Fibroblast of mammary gland (primary cell): Measurements from ENCODE around the gene BCAN.

Experiments
- DNase-seq: peaks from one replicate; pipeline ENCODE4 v3.0.0-alpha.2; 2010; ENCODE audit warnings: low read depth
- H3K4me3 ChIP-seq: 2 replicates; pipeline ENCODE4 v1.5.1; 2011; ENCODE audit warnings: low read depth, mild to moderate bottlenecking, low read length, moderate library complexity; ENCODE audit not compliant: control insufficient read depth
- TF ChIP-seq, protein P1 (sequence below): conservative IDR thresholded peaks from 2 replicates; pipeline ENCODE4 v1.5.1; 2011; ENCODE audit warnings: low read depth, low read length, inconsistent platforms; ENCODE audit not compliant: control insufficient read depth, insufficient read depth

The BCAN gene

DNA sequence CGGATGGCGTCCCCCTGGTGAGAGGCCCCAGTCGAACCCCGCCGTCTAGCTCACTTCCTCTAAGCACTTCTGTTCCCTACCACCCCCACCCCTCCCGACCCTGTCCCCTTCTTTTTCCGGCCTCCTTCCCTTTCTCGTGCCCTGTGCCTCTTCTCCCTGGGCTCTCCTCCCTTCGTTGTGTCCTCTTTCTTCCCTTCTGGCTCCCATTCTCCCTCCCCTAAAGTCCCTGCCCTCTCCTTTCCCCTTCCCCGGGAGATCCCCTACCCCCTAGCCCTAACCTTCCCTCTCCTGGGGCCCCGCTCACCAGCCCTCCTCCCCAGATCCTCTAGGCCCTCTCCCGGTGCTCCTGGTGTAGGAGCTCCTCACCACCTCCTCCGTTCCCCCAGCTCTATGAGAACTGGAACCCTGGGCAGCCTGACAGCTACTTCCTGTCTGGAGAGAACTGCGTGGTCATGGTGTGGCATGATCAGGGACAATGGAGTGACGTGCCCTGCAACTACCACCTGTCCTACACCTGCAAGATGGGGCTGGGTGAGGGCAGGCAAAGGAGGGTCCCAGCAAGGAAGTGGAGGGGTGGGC is 15.9 kb downstream of the BCAN start:
- DNase-seq = no peak
- TF ChIP-seq, protein P1, sequence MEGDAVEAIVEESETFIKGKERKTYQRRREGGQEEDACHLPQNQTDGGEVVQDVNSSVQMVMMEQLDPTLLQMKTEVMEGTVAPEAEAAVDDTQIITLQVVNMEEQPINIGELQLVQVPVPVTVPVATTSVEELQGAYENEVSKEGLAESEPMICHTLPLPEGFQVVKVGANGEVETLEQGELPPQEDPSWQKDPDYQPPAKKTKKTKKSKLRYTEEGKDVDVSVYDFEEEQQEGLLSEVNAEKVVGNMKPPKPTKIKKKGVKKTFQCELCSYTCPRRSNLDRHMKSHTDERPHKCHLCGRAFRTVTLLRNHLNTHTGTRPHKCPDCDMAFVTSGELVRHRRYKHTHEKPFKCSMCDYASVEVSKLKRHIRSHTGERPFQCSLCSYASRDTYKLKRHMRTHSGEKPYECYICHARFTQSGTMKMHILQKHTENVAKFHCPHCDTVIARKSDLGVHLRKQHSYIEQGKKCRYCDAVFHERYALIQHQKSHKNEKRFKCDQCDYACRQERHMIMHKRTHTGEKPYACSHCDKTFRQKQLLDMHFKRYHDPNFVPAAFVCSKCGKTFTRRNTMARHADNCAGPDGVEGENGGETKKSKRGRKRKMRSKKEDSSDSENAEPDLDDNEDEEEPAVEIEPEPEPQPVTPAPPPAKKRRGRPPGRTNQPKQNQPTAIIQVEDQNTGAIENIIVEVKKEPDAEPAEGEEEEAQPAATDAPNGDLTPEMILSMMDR = no peak
- no peak overlapping the region for H3K4me3 ChIP-seq

DNA sequence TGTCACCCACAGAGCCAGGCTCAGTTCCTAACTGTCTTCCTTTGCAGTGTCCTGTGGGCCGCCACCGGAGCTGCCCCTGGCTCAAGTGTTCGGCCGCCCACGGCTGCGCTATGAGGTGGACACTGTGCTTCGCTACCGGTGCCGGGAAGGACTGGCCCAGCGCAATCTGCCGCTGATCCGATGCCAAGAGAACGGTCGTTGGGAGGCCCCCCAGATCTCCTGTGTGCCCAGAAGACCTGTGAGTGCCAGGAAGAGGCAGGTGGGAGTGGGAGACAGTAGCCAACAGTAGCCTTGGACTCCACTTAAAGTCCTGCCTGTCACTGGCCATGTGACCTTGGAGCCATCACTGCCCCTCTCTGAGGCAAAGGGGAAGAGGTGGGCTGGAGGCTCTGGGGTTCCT is 16.6 kb downstream of the BCAN start:
- TF ChIP-seq, protein P1 = no peak
- no peak overlapping the region for H3K4me3 ChIP-seq
- no peak for DNase-seq

DNA sequence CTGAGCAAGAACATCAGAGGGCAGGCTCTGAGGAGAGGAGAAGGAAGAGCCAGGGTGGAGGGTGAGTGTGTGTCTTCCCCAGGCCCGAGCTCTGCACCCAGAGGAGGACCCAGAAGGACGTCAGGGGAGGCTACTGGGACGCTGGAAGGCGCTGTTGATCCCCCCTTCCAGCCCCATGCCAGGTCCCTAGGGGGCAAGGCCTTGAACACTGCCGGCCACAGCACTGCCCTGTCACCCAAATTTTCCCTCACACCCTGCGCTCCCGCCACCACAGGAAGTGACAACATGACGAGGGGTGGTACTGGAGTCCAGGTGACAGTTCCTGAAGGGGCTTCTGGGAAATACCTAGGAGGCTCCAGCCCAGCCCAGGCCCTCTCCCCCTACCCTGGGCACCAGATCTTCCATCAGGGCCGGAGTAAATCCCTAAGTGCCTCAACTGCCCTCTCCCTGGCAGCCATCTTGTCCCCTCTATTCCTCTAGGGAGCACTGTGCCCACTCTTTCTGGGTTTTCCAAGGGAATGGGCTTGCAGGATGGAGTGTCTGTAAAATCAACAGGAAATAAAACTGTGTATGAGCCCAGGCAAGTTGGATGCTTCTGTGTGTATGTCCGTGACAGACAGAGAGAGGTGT is 17.1 kb downstream of the BCAN start:
- TF ChIP-seq, protein P1 = no peak
- H3K4me3 ChIP-seq = no peak overlapping the region
- DNase-seq = no peak

DNA sequence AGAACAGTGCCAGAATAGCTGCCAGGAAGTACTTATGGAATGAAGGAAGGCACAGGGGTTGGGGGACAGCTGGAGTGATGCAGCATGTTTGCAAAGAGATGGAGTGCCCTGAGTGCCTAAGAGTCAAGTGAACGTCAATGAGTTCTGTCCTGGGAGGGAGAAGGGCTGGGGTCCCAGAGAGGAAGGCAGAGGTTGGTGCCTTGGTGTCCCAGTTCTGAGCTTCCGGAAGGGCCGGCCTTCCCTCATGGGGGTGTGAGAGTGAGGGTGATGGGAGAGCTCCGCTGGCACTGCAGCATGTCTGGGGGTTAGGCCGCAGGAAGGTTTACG is 17.7 kb downstream of the BCAN start:
- H3K4me3 ChIP-seq = no peak overlapping the region

DNA sequence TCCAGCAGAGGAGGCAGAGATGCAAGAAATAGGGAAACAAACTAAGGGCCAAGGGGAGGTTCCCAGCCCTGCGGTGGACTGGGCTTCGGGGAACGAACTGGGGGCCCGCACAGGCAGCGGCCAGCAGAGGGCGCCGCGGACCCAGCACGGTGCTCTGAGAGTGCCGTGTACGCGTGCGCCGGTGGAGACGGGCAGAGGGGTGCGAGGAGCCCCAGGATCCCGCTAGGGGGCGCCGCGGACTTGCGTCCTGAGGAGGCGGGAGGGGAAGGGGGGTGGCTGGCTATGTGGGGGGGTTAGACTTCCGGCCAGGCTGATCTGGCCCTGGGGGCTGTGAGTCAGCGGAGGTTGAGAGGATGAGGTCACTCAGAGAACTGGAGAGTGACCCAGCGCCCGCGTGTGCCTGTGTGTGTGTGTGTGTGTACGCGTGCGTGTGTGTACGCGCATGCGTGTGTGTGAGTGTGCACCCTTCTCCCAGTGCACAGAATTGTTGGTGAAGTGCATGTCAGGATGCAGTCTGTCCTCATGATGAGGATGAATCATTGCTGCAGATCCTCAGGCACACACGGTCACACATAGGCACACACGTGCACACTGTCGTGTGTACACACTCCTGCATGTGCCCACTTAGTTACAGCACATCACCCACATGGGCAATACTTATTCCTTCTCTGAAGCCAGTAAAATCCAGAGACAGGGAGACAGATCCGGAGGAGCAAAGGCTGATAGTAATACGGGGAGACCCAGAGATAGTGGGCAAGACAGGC is 18.3 kb downstream of the BCAN start:
- TF ChIP-seq, protein P1 = peak; percentile 74
- no peak overlapping the region for H3K4me3 ChIP-seq
- peak; percentile 98 for DNase-seq

More for the DNA sequence above, 17.7 kb downstream of the BCAN start:
- TF ChIP-seq, protein P1 = no peak
- no peak for DNase-seq

DNA sequence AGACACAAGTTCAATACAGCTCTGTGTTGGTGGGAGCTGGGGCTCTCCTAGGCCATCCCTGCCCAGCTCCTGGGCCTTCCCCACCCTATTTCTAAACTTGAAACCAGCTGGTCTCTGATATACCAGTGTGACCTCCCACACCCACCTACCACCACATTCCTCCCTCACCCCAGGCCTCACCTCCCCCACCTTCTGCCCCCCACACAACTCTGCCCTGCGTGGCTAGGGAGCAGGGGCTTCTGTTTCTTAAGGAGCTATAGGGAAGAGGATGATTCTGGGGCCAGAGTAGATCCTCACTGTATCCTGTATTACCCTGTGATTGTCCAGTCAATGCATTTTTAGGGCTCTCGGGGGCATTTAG is 18.8 kb downstream of the BCAN start:
- TF ChIP-seq, protein P1 = no peak
- no peak overlapping the region for H3K4me3 ChIP-seq
- DNase-seq = no peak
